WERI-Rb-1 (cell line): ENCODE data around the gene MLN.

ENCODE experiments used
- DNase-seq: peaks from one replicate; pipeline ENCODE4 v3.0.0-alpha.2; 2020
- H3K27ac ChIP-seq: fragments of 250-450 bp; sonication (Bioruptor Pico); 2 replicates; pipeline ENCODE4 v1.5.1; 2020; ENCODE audit warnings: mild to moderate bottlenecking, moderate library complexity
- H3K27me3 ChIP-seq: fragments of 250-450 bp; sonication (Bioruptor Pico); 2 replicates; pipeline ENCODE4 v1.5.1; 2021; ENCODE audit warnings: mild to moderate bottlenecking, low read depth, moderate library complexity; ENCODE audit not compliant: insufficient read depth, severe bottlenecking
- H3K36me3 ChIP-seq: fragments of 250-450 bp; sonication (Bioruptor Pico); 2 replicates; pipeline ENCODE4 v1.5.1; 2020; ENCODE audit warnings: mild to moderate bottlenecking, moderate library complexity
- H3K4me3 ChIP-seq: 2 replicates; pipeline ENCODE4 v1.5.1; 2011; ENCODE audit warnings: low read depth, mild to moderate bottlenecking, control low read depth, low read length
- H3K9me3 ChIP-seq: fragments of 250-450 bp; sonication (Bioruptor Pico); 2 replicates; pipeline ENCODE4 v1.5.1; 2021; ENCODE audit warnings: mild to moderate bottlenecking, moderate library complexity; ENCODE audit not compliant: severe bottlenecking
- TF ChIP-seq, protein P1 (sequence below): IDR thresholded peaks from 2 replicates; pipeline ENCODE4 v1.5.1; 2011; ENCODE audit warnings: low read depth, mild to moderate bottlenecking, control low read depth, inconsistent platforms, low read length

MLN gene

DNA sequence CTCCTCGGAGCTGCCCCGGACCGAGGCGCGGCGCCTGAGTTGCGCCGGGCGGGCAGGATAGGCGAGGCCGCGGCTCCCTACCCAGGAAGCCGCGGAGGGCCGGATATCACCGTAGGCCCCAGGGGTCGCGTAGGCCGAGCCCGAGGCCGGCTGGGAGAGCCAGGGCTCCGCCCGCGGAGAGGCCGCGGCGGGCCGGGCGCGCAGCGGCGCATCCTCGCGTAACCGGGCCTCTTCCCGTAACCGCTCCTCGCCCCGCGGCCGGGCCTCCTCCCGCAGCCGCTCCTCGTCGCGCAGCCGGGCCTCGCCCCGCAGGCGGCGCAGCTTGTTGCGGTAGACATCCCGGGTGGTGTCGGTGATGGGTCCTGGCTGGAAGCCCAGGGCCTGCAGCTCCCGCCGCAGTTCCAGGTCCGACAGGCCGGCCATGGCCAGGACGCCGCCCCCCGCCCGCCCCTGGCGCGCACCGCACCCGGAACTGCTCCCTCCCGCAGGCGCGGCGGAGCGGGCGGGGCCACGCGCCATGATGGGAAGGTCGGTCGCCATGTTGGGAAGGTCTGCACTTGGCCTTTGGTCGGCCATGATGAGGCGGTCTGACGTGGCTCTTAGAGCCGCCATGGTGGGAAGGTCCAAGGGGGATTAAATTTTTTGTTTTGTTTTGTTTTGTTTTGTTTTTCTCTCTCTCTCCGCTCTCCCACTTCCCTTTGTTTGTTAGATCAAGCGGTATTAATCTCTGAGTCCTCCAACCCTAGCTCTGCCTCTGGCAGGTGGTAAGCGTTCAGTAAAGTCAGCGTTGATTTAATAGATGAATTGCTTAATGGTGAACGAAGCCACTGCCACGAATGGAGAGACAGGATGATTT is 14.9 kb downstream of the MLN start, which contains the start of gene LEMD2:
Gene LEMD2 (minus strand): TSS at position 437 of the 856 bp plus-strand sequence. CDS start 14 bp downstream, at position 423.
- Histone ChIP-seq H3K27ac (peak within 1 kb of the TSS; percentile 89), H3K4me3 (peak within 1 kb of the TSS; percentile 64), H3K9me3 (no peaks in the 10 kb centered on the region), H3K27me3 (no peaks in the 10 kb centered on the region), H3K36me3 (peaks cover 36% of the 10 kb centered on the region)
- TF ChIP-seq, protein P1, sequence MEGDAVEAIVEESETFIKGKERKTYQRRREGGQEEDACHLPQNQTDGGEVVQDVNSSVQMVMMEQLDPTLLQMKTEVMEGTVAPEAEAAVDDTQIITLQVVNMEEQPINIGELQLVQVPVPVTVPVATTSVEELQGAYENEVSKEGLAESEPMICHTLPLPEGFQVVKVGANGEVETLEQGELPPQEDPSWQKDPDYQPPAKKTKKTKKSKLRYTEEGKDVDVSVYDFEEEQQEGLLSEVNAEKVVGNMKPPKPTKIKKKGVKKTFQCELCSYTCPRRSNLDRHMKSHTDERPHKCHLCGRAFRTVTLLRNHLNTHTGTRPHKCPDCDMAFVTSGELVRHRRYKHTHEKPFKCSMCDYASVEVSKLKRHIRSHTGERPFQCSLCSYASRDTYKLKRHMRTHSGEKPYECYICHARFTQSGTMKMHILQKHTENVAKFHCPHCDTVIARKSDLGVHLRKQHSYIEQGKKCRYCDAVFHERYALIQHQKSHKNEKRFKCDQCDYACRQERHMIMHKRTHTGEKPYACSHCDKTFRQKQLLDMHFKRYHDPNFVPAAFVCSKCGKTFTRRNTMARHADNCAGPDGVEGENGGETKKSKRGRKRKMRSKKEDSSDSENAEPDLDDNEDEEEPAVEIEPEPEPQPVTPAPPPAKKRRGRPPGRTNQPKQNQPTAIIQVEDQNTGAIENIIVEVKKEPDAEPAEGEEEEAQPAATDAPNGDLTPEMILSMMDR: no peak
- peak; percentile 99 for DNase-seq

DNA sequence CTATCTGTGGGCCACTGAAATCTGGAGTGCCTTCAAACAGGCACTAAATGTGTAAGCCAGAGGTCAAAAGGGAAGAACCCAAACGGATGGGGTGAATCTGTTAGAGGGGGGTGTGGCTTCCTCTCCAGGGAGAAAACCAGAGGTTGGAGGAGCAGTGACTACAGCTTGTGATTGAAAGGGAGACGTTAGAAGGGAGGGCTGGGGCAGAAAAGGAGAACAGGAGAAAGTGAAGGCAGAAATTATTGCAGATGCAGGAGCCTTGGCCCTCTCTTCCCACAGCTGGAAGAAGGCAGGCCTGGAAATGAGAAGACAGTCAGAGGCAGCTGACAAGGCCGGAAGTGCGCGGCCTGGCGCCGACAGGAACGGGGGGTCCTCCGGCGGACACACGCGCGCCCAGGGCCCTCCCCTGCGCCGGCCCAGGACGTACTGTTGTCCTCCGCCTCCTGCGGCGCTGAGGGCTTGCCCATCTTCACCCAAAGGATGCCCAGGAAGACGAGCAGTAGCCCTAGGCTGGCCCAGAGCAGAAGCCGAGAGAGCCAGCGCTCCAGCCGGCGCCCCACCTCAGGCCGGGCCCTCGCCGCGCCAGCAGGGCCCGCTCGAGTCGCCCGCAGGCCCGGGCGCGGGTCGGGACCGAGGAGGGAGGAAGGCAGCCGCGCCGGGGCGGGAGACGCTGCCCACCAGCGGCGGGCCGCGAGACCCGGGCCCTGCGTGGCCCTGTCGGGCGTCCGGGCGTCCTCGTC is 15.7 kb downstream of the MLN start:
- H3K4me3 ChIP-seq: peak overlapping the region; percentile 64
- TF ChIP-seq, protein P1: no peak
- H3K9me3 ChIP-seq: no peaks in the 10 kb centered on the region

DNA sequence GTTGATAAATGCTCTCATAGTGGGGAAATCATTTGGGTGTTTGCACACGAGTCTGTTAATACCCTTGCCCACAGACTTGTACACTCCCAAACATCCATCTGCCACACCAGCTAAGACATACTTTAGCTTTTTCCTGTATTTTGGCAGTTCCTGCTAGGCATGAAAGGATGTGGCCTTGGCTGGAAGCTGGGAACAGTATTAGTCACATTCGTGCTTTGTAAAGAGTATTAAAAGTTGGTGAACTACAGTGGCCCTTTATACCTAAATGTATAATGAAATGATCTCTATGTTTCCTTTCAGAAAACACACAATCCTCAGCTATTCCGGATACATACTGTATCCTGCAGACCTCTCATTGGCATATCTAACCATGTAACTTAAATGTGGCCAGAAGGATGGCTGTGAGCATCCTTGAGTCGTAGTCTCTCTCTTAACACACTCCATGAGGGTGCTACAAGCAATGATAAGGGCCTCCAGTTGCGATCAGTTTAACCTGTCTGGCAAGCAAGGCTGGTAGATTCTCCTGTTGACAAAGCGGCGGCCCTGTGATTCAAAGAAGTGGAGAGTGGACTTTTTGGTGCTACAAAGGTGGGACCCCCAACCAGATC is 16.4 kb downstream of the MLN start:
- no peaks in the 10 kb centered on the region for H3K27me3 ChIP-seq
- no peak for DNase-seq
- TF ChIP-seq, protein P1: no peak
- peak overlapping the region; percentile 64 for H3K4me3 ChIP-seq
- H3K27ac ChIP-seq: peak overlapping the region; percentile 89
- no peaks in the 10 kb centered on the region for H3K9me3 ChIP-seq
- H3K36me3 ChIP-seq: peaks cover 51% of the 10 kb centered on the region

More for the DNA sequence above, 15.7 kb downstream of the MLN start:
- DNase-seq: peak; percentile 76
- no peaks in the 10 kb centered on the region for H3K27me3 ChIP-seq
- peak overlapping the region; percentile 89 for H3K27ac ChIP-seq
- peaks cover 44% of the 10 kb centered on the region for H3K36me3 ChIP-seq

DNA sequence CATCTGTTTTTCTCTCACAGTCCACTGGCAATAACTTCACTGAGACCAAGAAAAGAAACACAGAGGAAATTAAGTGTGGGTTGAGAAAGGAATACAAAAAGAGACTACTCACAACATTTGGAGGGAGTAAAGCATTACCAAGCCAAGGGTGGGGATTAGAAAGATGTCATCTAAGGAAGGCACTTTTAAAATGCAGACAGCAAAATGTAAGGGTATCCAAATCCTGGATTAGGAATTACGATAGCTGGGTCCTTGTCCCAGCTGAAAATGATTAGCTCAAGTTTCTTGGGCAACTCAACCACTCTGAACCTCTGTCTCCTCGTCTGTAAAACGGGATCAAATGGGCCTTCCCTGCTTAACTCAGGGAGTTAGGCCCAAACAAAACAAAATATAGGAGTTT is 17.1 kb downstream of the MLN start:
- Histone ChIP-seq H3K27me3 (no peaks in the 10 kb centered on the region), H3K36me3 (peaks cover 54% of the 10 kb centered on the region), H3K27ac (no peak overlapping the region), H3K4me3 (no peak overlapping the region), H3K9me3 (no peaks in the 10 kb centered on the region)
- no peak for DNase-seq
- TF ChIP-seq, protein P1: no peak

DNA sequence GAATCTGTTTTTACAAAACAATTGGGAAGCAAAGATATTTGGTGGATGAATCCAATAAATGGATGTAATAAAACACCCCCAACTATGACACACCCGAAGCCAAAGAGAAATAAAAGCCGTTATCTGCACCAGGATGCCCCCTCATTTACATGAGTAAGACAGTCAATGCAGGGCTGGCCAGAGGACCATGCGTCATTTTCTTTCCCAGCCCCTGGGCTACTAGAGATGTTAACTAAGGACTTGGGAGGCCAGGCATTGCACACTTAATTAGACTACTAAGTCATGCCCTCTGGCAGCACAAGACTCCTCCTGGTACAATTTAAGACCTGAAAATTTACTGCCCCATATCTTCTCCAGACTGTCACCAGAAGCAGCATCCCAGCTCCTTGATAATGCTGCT is 18.0 kb downstream of the MLN start:
- no peak overlapping the region for H3K27ac ChIP-seq
- TF ChIP-seq, protein P1: no peak
- H3K9me3 ChIP-seq: no peaks in the 10 kb centered on the region
- no peak for DNase-seq
- H3K27me3 ChIP-seq: no peaks in the 10 kb centered on the region
- peaks cover 61% of the 10 kb centered on the region for H3K36me3 ChIP-seq
- H3K4me3 ChIP-seq: no peak overlapping the region
